ENCODE measurements around the gene SLTM. TPM values are rescaled to one million over a fixed set of nuclear protein-coding genes. Genes with fewer than 3 reads are reported as not detected.
"Not testable (repeated sequence)": the region's sequence is repeated elsewhere in the genome, so short reads cannot be mapped to it uniquely, and the experiment has no call there.

Gene SLTM
- total RNA-seq, 1 donor from 2014 or later, result 93.9 TPM

DNA sequence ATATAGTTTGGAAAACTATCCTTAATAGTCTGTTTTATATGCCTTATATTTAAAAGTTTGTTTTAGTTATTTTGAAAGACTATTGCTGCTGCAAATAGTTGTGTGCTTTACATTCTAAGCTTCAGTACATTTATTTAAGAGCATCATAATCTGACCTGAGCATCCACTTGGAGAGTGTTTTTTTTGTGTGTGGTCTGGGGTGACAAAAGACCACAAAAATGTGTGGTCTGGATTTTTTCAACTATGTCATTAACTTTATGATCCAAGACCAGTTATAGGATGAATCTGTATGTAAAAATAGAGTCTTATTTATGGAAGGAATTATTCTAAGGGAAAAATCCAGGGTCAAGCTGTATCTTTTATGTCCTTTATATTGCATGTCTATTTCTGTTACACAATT lies 77.4 kb downstream of the SLTM start:
- H3K9me3 Mint-ChIP-seq (ENCODE audit: unreplicated experiment), result no peaks in the 10 kb centered on the region
- DNase-seq (ENCODE audit: extremely low spot score, unreplicated experiment), result no peak

DNA sequence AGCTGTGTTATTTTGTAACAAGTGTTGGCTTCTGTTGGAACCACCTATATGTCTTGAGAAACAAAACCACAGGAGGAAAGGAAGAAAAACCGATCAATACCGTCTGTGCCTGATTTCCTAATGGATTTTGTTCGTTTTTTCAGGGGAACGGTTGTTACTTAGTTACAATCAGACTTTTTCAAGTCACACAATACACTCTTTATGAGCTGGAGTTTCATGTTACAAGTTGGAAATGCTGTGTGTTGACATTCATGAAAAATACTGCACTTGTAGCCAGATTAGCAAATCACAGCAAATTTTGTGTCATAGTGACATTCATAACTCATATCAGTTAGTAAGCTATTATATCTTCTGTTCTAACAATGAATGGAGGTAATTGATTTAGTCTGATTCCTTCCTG lies 78.9 kb downstream of the SLTM start:
- H3K27me3 Mint-ChIP-seq (ENCODE audit: unreplicated experiment), result no peaks in the 10 kb centered on the region
- H3K4me3 Mint-ChIP-seq (ENCODE audit: unreplicated experiment), result no peak overlapping the region
- DNase-seq (ENCODE audit: extremely low spot score, unreplicated experiment), result no peak
- H3K9me3 Mint-ChIP-seq (ENCODE audit: unreplicated experiment), result no peaks in the 10 kb centered on the region
- peaks cover 21% of the 10 kb centered on the region for H3K4me1 Mint-ChIP-seq (ENCODE audit: unreplicated experiment)
- H3K36me3 Mint-ChIP-seq (ENCODE audit: unreplicated experiment), result peaks cover 21% of the 10 kb centered on the region
- H3K27ac Mint-ChIP-seq (ENCODE audit: unreplicated experiment), result no peak overlapping the region
- TF ChIP-seq, protein P1, sequence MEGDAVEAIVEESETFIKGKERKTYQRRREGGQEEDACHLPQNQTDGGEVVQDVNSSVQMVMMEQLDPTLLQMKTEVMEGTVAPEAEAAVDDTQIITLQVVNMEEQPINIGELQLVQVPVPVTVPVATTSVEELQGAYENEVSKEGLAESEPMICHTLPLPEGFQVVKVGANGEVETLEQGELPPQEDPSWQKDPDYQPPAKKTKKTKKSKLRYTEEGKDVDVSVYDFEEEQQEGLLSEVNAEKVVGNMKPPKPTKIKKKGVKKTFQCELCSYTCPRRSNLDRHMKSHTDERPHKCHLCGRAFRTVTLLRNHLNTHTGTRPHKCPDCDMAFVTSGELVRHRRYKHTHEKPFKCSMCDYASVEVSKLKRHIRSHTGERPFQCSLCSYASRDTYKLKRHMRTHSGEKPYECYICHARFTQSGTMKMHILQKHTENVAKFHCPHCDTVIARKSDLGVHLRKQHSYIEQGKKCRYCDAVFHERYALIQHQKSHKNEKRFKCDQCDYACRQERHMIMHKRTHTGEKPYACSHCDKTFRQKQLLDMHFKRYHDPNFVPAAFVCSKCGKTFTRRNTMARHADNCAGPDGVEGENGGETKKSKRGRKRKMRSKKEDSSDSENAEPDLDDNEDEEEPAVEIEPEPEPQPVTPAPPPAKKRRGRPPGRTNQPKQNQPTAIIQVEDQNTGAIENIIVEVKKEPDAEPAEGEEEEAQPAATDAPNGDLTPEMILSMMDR (IDR thresholded peaks at IDR 0.05), result no peak

More for the DNA sequence above, 77.4 kb downstream of the SLTM start:
- H3K4me1 Mint-ChIP-seq (ENCODE audit: unreplicated experiment), result peaks cover 16% of the 10 kb centered on the region
- H3K27me3 Mint-ChIP-seq (ENCODE audit: unreplicated experiment), result no peaks in the 10 kb centered on the region
- peaks cover 21% of the 10 kb centered on the region for H3K36me3 Mint-ChIP-seq (ENCODE audit: unreplicated experiment)
- H3K4me3 Mint-ChIP-seq (ENCODE audit: unreplicated experiment), result no peak overlapping the region
- H3K27ac Mint-ChIP-seq (ENCODE audit: unreplicated experiment), result peak overlapping the region; percentile 7
- TF ChIP-seq, protein P1 (IDR thresholded peaks at IDR 0.05), result no peak

DNA sequence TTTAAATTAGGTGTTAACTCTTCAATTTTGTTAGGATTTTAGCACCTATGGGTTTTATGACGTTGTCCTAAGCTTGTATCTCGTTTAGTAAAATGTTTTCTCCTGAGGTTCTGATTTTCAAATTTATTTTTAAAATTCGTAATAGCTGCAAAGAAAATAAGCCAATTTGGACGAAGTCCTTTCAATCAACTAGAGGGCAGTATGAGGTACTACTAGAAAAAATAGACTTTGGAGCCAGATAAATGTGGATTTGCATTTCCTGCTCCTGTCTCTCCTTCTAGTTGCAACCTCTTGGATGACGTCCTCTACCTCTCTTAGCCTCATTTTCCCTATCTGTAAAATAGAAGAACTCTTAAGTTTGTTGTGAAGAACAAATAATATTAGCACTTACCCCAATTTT lies 81.1 kb downstream of the SLTM start:
- no peak for DNase-seq (ENCODE audit: extremely low spot score, unreplicated experiment)
- no peaks in the 10 kb centered on the region for H3K9me3 Mint-ChIP-seq (ENCODE audit: unreplicated experiment)
- peaks cover 25% of the 10 kb centered on the region for H3K36me3 Mint-ChIP-seq (ENCODE audit: unreplicated experiment)
- peaks cover 21% of the 10 kb centered on the region for H3K4me1 Mint-ChIP-seq (ENCODE audit: unreplicated experiment)
- no peak overlapping the region for H3K4me3 Mint-ChIP-seq (ENCODE audit: unreplicated experiment)
- H3K27ac Mint-ChIP-seq (ENCODE audit: unreplicated experiment), result no peak overlapping the region
- TF ChIP-seq, protein P1 (IDR thresholded peaks at IDR 0.05), result no peak
- no peaks in the 10 kb centered on the region for H3K27me3 Mint-ChIP-seq (ENCODE audit: unreplicated experiment)

DNA sequence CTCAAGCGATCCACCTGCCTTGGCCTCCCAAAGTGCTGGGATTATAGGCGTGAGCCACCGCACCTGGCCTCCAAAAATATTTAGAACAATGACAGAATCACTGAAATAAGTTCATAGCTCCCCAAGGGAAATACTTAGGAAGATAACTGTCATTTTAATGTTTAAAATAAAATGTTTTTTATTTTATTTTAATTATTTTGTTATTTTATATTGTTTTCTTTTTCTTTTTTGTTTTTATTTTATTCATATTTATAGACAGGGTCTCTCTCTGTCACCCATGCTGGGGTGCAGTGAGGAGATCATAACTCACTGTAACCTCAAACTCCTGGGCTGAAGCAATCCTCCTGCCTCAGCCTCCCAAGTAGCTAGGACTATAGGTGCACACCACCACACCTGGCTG lies 82.3 kb downstream of the SLTM start:
- peaks cover 18% of the 10 kb centered on the region for H3K4me1 Mint-ChIP-seq (ENCODE audit: unreplicated experiment)
- H3K9me3 Mint-ChIP-seq (ENCODE audit: unreplicated experiment); H3K27ac Mint-ChIP-seq (ENCODE audit: unreplicated experiment); H3K4me3 Mint-ChIP-seq (ENCODE audit: unreplicated experiment); DNase-seq (ENCODE audit: extremely low spot score, unreplicated experiment); H3K27me3 Mint-ChIP-seq (ENCODE audit: unreplicated experiment): not testable (repeated sequence)
- H3K36me3 Mint-ChIP-seq (ENCODE audit: unreplicated experiment), result peaks cover 26% of the 10 kb centered on the region

DNA sequence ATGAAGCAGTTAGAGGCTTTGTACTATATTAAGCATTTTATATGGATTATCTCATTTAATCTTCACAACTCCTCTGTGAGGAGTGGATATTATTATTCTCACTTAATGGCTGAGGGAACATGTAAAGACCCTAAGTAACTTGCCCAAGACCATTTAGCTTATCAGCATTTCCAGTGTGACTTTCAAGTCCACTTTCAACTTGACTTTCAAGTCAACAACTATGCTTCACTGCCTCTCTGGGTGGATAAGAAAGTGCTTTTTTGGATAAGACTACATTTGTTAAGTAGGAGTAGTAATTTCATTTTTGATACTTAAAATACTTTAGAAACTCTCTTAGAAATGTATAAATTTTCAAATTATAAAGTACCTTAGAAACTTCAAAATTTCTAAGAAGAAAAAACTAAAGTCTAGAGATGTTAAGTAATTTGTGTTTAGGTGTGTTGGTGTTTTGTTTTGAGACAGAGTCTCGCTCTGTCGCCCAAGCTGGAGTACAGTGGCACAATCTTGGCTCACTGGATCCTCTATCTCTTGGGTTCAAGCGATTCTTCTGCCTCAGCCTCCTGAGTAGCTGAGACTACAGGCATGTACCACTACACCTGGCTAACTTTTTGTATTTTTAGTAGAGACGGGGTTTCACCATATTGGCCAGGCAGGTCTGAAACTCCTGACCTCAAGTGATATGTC lies 90.6 kb downstream of the SLTM start:
- TF ChIP-seq, protein P1 (IDR thresholded peaks at IDR 0.05), result no peak
- Mint-ChIP-seq H3K4me3 (ENCODE audit: unreplicated experiment) (no peak overlapping the region), H3K36me3 (ENCODE audit: unreplicated experiment) (peaks cover 18% of the 10 kb centered on the region), H3K27ac (ENCODE audit: unreplicated experiment) (no peak overlapping the region), H3K27me3 (ENCODE audit: unreplicated experiment) (no peaks in the 10 kb centered on the region), H3K4me1 (ENCODE audit: unreplicated experiment) (peaks cover 4% of the 10 kb centered on the region), H3K9me3 (ENCODE audit: unreplicated experiment) (no peaks in the 10 kb centered on the region)
- DNase-seq (ENCODE audit: extremely low spot score, unreplicated experiment), result no peak
